HG03575 (cell line): ENCODE measurements around the gene FBXL12.
"Not testable (repeated sequence)": the region's sequence is repeated elsewhere in the genome, so short reads cannot be mapped to it uniquely, and the experiment has no call there.

Experiments used
- ATAC-seq: cut with Tn5 transposase; IDR thresholded peaks from one replicate; pipeline ENCODE4 v1.9.1; 2021; ENCODE audit not compliant: unreplicated experiment, insufficient number of reproducible peaks, low FRiP score; ENCODE audit errors: extremely low read depth

FBXL12 gene

DNA sequence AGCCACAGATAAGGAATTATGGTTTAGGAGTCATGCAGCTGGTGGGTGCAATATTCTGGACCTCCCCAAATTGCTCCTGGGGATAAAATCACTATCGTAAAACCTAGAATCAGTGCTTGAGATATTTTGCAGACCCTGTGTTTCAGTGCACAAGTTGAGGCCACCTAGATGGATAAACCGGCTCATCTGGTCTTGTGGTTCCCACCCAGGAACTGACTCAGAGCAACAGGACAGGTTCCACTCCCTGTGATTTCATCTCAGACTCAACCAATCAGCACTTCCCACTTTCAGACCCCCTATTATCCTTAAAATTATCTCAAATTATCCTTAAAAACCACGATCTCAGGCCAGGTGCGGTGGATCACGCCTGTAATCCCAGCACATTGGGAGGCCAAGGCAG lies 21.0 kb downstream of the FBXL12 start:
- ATAC-seq = no peak

DNA sequence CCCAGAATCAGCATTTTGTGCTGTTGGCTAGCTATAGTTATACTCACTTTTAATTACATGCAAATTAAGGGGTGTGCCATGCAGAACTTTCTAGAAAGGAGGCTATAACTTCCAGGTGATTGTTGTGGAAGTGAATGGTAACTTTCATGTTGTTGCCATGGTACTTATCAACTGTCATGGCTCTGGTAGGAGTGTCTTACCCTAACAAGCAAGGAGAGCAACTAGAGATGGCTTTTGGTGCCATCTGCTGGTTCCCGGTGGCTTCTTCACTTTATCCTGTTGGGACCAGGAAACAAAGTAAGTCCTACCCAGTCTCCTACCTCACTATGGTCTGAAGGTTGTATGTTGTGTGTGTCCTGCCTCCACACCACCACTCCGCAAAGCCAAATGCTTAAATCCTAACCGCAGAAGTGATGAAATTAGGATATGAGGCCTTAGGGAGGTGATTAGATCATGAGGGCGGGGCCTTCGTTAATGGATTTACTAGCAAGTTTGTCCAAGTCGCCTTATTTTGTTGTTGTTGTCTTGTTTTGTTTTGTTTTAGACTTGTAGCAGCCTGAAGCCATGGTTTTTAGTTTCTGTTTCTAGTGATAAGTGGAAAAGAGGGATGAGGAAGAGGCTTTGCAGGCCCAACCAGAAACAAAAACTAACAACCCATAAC lies 22.6 kb downstream of the FBXL12 start:
- no peak for ATAC-seq

DNA sequence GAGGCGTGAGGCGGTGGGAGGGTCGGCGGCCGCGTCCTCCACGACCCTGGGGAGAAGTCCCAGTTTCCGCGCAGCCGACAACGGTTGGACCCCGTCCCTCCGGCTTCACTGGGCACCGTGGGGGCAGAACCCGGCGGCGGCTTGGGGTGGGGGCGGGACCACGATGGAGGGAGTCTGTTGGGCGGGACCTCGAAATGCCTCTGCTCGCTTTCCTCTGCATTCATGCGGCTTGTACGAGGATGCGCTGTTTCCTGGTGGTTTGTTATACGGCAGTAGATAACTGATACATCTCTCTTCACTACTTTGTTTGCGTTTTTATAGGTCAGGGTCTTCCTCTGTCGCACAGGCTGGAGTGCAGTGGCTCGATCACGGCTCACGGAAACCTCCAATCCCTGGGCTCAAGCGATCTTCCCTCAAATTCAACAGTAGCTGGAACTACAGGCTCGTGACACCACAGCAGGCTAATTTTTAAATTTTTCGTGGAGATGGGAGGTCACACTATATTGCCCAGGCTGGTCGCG lies 25.7 kb downstream of the FBXL12 start:
- ATAC-seq = no peak

DNA sequence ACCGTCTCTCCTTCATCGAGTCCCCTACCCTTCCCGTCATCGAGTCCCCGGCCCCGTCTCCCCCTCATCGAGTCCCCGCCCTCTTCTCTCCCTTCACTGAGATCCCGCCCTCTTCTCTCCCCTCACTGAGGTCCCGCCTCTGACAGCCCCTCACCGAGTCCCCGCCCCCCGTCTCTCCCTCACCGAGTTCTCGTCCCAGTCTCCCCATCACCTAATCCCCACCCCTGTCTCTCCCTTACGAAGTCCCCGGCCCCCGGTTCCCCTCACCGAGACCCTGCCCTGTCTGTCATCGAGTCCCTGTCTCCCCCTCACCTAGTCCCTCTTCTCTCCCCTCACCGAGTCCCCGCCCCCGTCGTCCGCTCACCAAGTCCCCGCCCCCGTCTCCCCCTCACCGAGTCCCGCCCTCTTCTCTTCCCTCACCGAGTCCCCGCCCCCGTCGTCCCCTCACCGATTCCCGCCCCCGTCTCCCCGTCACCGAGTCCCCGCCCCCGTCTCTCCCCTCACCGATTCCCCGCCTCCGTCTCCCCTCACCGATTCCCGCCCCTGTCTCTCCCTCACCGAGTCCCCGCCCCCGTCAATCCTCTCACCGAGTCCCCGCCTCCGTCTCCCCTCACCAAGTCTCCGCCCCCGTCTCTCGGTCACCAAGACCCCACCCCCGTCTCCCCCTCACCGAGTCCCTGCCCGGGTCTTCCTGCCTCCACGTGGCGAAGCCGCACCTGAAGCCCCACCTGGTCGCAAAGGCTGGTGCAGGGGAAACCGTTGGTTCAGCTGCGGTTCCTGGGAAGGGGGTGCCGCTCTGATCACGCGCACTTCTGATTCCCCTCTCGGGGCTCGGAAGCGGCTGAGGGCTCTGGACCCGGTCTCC lies 26.4 kb downstream of the FBXL12 start:
- no peak for ATAC-seq

DNA sequence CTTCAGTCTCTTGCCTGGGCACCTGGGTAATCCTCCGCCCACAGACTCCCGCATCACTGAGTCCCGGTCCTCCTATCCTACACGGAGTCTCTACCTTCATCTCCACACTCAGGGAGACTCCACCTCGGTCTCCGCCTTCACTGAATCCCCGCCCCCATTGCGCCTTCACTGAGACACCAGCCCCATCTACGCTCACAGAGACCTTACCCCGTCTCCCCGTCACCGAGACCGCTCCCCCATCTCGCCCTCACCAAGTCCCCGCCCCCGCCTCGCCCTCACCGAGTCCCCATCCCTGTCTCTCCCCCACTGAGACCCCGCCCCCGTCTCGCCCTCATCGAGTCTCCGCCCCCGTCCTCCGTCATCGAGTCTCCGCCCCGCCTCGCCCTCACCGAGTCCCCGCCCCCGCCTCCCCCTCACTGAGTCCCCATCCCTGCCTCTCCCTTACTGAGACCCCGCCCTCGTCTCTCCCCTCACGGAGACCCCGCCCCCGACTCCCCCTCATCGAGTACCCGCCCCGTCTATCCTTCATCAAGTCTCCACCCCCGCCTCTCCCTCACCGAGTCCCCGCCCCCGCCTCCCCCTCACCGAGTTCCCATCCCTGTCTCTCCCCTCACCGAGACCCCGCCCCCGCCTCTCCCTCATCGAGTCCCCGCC lies 27.2 kb downstream of the FBXL12 start:
- ATAC-seq = no peak

DNA sequence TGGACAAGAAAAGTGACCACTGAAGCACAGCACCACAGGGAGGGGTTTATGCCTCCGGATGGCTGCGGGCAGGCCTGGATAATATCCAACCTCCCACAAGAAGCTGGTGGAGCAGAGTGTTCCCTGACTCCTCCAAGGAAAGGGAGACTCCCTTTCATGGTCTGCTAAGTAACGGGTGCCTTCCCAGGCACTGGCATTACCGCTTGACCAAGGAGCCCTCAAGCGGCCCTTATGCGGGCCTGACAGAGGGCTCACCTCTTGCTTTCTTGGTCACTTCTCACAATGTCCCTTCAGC lies 27.9 kb downstream of the FBXL12 start:
- ATAC-seq = not testable (repeated sequence)

DNA sequence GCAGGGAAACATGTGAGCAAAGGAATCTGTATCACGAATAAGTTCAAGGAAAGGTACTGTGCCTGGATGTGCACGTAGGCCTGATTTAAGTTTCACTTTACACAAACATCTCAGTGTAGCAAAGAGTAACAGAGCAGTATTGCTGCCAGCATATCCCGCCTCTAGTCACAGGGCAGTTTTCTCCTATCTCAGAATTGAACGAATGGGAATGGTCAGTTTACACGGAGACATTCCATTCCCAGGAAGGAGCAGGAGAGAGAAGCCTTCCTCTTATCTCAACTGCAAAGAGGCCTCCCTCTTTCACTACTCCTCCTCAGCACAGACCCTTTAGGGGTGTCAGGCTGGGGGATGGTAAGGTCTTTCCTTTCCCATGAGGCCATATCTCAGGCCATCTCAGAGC lies 29.3 kb downstream of the FBXL12 start:
- not testable (repeated sequence) for ATAC-seq

DNA sequence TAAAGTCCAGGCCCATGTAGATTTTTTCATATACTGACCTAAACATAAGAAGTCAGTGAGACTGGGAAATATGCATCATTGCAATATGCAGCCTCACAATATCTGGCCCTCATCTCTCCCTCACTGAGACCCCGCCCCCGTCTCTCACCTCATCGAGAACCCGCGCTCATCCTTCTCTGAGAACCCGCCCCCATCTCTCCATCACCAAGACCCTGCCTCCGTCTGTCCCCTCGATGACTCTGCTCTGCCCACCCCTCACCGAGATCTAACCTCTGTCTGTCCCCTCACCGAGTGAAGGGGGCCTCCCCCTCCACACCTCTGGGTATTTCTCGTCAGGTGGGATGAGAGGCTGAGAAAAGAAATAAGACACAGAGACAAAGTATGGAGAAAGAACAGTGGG lies 29.8 kb downstream of the FBXL12 start:
- ATAC-seq = no peak

DNA sequence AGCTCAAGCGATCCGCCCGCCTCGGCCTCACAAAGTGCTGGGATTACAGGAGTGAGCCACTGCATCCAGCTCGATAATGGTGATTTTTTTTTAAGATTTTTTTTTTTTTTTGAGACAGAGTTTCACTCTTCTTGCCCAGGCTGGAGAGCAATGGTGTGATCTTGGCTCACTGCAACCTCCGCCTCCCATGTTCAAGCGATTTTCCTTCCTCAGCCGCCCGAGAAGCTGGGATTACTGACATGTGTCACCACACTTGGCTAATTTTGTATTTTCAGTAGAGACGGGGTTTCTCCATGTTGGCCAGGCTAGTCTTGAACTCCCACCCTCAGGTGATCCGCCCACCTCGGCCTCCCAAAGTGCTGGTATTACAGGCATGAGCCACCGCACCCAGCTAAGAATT lies 30.3 kb downstream of the FBXL12 start:
- not testable (repeated sequence) for ATAC-seq

DNA sequence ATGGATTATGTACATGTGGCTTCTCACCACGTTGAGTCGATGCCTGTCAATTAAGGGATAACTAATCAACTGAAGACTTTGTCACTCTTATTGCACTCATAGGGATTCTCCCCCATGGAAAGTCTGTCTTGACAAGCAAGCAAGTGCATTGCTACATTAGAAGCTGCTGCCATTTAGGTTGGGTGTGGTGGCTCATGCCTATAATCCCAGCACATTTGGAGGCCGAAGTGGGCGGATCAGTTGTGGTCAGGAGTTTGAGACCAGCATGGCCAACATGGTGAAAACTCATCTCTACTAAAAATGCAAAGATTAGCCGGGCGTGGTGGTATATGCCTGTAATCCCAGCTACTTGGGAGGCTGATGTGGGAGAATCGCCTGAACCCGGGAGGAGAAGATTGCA lies 32.1 kb downstream of the FBXL12 start:
- ATAC-seq = no peak

DNA sequence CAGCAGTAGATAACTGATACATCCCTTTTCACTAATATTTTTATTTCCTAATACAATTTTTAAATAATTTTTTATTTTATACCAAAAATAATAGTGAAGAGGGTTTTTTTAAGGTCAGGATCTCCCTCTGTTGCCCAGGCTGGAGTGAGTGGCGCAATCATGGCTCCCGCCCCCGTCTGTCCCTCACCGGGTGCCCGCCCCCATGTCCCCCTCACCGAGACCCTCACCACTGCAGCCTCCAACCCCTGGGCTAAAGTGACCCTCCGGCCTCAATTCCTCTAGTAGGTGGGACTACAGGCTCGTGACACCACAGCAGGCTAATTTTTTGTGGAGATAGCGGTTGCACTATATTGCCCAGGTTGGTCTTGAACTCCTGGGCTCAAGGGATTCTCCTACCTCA lies 32.5 kb downstream of the FBXL12 start:
- no peak for ATAC-seq

DNA sequence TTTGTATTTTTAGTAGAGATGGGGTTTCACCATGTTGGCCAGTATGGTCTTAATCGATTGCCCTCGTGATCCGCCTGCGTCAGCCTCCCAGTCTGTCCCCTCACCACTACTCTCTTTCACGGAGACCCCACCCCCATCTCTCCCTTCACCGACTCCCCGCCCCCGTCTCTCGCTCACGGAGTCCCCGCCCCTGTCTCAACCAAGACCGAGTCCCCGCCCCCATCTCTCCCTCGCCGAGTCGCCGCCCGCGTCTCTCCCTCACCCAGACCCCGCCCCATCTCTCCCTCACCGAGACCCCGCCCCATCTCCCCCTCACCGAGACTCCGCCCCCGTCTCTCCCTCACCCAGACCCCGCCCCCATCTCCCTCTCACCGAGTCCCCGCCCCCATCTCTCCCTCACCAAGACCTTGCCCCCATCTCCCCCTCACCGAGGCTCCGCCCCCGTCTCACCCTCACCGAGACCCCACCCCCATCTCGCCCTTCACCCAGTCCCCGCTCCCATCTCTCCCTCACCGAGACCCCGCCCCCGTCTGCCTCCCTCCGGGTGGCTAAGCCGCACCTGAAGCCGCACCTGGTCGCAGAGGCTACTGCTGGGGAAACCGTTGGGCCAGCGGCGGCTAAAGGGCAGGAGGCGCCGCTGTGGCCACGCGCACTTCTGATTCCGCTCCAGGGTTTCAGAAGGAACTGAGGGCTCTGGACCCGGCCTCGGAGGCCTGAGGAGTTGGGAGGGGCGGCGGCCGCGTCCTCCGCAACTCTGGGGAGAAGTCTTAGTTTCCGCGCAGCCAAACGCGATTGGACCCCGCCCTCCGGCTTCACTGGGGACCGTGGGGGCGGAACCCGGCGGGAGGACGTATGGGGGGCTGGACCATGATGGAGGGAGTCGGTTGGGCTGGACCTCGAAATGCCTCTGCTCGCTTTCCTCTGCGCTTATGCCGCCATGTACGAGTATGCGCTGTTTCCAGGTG lies 33.2 kb downstream of the FBXL12 start:
- ATAC-seq = no peak

DNA sequence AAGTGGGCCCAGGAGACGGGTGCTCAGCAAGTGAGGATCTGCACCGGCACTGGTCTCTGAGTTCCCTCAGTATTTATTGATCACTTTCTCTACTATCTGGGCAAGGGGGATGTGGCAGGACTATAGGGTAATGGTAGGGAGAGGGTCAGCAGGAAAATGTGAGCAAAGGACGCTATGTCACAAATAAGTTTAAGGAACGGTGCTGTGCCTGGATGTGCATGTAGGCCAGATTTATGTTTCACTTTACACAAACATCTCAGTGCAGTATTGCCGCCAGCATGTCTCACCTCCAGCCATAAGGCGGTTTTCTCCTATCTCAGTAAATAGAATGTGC lies 34.7 kb downstream of the FBXL12 start:
- not testable (repeated sequence) for ATAC-seq

DNA sequence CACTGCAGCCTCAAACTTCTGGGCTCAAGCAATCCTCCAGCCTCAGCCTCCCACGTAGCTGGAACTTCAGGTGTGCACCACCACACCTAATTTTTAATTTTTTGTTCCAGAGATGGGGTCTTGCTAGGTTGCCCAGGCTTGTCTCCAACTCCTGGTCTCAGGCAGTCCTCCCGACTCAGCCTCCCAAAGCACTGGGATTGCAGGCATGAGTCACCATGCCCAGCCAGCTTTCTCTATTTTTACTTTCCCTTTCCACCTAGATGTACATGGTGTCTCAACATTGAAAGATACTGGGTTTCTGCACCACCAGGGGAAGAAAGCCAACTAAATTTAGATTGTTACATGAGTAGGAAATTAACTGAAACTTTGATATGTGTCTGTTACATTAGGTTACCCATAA lies 36.5 kb downstream of the FBXL12 start:
- no peak for ATAC-seq

DNA sequence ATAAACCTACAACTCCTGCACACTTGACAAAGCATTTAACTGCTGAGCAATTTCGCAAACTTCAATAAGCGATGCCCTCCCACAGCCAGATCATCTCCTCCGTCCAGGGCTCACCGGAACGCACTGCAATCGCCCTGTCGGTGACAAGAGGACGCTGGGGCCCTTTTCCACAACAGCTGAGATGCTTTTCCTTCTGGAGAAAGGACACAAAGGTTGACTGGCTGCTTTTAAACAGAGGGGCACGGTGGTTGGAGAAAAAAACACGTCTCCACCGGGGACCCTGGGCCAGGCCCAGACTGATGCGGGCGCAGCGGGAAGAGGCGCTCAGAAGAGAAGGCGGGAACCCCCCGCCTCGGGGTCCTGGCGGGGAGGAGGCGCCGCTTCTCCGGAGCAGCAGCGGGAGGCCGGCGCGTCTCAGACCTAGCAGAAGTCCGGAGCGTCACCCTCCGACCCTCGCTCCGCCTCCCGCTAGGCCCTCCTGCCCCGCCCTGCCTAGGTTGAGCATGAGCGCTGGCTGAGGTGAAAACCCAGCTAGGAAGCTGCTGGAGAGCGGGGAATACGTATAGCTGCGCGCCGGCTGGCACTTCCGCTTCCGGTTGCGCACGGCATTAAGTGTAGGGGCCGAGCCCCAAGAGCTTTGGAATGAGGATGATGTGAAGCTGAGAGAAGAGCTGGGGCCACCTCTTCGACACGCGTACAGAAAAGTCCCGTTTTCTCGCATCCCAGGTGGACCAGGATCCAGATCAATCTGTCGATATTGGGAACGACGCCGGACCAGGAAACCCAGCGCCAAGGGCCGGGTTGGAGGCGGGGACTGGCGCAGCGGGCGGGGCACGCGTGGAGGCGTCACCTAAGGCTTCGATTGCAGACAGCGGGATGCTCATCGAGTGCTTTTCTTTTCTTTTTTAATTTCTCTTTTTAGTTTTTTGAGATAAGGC lies 50.4 kb downstream of the FBXL12 start, which contains the start of gene ZNF846:
Gene ZNF846 (minus strand): TSS at position 564 of the 938 bp plus-strand sequence. CDS start 3,788 bp downstream, outside the sequence.
- ATAC-seq = no peak
